GM20000 (cell line): ENCODE data around the gene TNPO3.
A peak's percentile ranks its signal among the peaks of the same experiment; 100 is the strongest.

ENCODE experiments used
- DNase-seq: peaks from one replicate; pipeline ENCODE4 v3.0.0; 2012; ENCODE audit warnings: low spot score
- CTCF ChIP-seq: IDR thresholded peaks from 2 replicates; pipeline ENCODE4 v1.5.1; 2012; ENCODE audit warnings: mild to moderate bottlenecking, control low read depth; ENCODE audit errors: extremely low read depth, missing control alignments

The TNPO3 gene

GRCh38 chr7:129013048-129013724 lies 41.7 kb downstream of the TNPO3 start:
- no peak for TF ChIP-seq CTCF
- DNase-seq: no peak

- DNase-seq: no peak
- no peak for TF ChIP-seq CTCF
Measured at GRCh38 chr7:129012641-129013040, 42.3 kb downstream of the TNPO3 start.

GRCh38 chr7:129010075-129010474 lies 44.8 kb downstream of the TNPO3 start:
- no peak for TF ChIP-seq CTCF
- DNase-seq: no peak

- TF ChIP-seq CTCF: no peak
- DNase-seq: peak; percentile 34
Measured at GRCh38 chr7:129009437-129009836, 45.5 kb downstream of the TNPO3 start.

GRCh38 chr7:129008645-129009414 lies 46.1 kb downstream of the TNPO3 start:
- peak; percentile 39 for DNase-seq
- TF ChIP-seq CTCF: no peak

GRCh38 chr7:129007572-129007971 lies 47.3 kb downstream of the TNPO3 start:
- DNase-seq: no peak
- no peak for TF ChIP-seq CTCF

GRCh38 chr7:129006636-129007414 lies 48.1 kb downstream of the TNPO3 start:
- no peak for DNase-seq
- no peak for TF ChIP-seq CTCF
